ENCODE results near the gene SUSD5.
"Not testable (repeated sequence)": the region's sequence is repeated elsewhere in the genome, so short reads cannot be mapped to it uniquely, and the experiment has no call there.

The SUSD5 gene

DNA sequence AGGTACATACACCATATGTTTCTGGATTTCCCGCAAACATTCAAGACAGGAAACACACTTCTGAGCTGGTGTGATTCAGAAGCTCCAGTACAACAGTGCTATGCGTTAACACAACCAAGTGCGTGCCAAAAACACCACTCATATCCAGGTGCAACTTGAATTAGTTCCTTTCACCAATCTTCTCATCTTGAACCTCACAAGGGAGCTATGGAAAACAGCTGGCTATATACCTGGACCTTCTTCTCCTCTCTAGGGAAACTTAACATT, 31.3 kb downstream of the SUSD5 start:
- no peak for DNase-seq

DNA sequence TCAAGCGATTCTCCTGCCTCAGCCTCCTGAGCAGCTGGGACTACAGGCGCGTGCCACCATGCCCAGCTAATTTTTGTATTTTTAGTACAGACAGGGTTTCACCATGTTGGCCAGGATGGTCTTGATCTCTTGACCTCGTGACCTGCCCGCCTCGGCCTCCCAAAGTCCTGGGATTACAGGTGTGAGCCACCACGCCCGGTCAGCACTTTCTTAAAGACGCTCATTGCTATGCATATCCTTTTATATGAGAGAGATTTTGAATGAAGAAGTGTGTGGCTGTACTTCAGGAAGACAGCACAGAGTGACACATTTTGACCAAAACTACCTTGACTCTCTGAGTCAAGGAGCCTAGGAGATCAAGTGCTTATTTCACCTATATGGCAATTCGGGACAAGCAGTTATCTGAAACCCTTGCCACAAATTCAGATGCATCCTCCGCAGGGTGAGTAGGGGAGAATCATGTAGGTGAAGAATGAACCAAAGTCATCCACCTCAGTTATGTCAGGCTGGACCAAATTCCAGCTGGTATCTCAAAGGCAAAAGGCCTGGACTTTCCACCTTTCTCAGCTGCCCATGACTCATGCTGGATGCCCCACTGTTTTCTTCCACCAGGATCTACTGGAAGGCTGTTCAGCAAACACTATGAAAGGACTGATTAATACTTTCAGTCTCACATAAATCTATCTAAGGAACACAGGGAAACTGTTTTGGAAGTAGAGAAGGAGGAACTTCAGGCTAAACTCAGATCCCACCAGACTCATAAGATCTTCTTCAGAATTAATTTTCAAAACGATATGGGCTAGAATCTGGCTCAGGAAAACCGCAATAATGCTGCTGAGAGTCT, 31.9 kb downstream of the SUSD5 start:
- DNase-seq: no peak

DNA sequence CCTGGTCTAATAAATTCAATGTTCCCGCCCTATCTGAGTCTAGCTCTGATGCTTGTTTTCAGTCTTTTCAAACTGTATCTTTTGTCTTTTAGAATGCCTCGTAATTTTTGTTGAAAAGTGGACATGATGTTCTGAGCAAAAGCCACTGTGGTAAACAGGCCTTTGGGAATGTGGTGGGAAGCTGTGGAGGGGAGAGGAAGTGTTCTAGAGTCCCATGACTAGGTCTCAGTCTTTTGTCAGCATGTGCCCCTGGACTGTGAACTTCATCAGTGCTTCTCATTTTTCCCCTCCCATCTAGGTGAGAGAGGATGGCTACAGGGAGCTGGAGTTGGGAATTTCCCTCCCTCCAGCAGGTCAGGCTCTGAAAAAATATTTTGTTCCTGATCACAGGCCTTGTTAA, 33.7 kb downstream of the SUSD5 start:
- DNase-seq: no peak

DNA sequence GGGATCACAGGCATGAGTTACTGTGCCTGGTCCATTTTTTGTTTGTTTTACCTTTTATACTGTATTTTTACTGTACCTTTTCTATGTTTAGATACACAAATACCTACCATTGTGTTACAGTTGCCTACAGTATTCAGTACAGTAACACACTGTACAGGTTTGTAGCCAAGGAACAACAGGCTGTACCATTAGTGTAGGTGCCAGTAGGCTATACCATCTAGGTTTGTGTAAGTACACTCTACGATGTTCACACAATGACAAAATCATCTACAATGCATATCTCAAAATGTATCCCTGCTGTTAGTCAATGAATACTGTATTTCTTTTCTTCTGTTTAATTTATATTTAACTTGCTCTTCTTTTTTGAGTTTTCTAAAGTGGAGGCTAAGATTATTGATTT, 37.0 kb downstream of the SUSD5 start:
- not testable (repeated sequence) for DNase-seq

DNA sequence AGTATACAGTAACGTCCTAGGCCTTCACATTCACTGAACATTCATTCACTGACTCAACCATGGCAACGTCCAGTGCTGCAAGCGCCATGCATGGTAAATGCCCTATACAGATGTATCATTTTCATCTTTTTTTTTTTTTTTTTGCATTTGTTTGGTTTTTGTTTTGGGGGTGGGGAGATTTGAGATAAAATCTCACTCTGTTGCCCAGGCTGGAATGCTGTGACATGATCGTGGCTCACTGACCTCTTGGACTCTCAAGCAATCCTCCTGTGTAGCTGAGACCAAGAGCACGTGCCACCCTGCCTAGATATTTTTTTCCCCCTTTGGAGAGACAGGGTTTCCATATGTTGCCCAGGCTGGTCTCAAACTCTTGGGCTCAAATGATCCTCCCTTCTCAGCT, 37.4 kb downstream of the SUSD5 start:
- no peak for DNase-seq

DNA sequence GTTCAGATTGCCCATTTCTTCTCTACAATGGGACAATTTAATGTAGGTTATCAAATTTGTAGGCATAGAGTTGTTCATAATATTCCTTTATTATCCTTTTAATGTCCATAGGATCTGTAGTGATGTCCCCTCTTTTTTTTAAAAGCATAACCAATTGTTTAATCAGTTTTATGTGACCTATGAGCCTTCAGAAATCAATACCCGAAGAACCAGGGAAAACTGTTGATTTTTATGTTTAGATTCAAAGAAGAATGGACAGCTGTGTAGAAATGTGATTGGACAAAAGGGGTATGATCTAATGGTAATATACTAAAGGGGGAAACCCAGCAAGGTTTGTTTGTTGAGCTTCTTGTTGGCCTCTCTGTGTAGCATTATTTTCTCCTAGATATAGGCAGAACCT, 39.5 kb downstream of the SUSD5 start:
- DNase-seq: no peak

DNA sequence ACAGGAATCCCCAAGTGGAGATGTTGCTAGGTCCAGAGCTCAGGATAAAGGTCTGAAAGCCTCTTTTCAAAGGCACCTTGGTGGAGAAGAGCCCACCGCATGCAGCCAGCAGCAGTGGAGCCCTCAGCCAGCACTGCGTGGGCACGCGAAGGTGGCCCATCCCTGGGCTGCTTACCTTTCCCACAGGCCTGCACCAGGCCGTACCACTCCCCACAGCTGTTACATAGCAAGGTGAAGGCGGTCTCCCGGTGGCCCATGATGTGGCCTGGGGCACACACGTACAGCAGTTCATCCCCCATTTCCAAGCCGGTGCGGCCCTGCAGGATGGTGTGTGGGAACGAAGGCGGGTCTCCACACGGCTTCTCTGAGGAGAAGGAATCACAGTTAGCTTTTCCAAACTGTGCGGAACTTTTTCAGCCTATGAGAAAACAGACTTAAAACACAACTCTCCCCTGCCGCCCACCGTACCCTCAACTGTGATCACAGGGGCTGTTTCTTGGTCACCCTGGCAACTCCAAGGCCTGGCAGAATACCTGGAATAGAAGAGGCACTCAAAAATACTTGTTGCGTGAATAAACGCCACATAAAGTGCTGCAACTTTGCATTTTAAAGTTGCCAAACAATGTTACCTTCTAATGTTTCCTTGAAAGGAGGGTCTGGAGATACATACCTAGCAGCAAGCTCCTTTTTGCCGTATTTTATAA, 43.7 kb downstream of the SUSD5 start:
- DNase-seq: no peak

DNA sequence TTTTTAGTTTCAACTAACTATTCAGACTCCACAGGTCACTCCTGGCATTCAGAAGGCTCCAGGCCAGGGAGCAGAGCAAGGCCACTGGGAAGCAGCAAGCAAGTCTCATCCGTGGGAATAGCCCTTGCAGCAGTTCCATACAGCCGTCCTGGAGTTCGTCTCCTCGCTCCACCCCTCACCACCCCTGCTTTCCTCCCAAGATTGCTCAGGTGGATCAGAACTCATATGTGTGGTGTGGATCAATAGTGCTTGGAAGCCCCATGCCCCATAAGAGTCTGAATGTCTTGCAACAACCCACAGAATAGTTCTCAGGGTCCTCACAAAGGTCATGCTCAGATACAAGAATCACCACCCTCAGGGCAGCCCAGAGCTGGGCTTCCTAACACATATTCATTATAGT, 44.5 kb downstream of the SUSD5 start:
- no peak for DNase-seq

DNA sequence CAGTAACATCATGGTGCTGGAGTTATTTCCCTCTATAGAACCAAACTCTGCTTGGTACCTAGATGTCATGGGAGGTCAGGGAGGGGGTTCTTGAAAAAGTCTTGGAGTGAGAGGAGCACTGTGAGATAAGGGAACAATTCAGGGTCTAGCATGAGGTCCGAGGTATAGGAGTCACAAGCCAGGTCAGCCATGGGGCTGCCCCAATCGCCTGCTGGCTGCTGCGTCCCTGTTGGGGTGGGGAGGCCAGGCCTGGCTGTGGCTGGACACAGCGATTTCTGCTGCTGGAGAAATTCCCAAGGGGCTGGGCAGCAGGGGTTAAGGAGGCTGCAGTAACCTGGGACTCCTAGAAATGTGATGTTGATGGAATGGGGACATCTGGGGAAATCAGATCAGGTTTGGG, 44.9 kb downstream of the SUSD5 start:
- DNase-seq: no peak

DNA sequence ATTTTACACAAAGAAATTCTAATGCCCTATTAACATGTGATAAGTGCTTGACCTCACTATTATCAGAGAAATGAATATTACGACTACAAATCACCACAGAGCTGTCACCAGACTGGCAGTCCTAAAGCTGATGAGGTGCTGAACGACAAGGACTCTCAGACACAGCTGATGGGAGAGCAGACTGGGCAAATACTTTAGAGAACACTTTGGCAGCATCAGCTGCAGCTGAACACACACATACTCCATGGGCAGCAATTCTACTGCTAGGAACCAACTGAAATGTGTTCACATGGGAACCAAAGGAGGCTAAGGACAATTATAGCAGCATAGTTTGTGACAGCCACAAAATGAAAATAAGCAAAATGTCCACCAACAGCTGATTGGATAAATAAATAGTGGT, 45.5 kb downstream of the SUSD5 start:
- DNase-seq: no peak

DNA sequence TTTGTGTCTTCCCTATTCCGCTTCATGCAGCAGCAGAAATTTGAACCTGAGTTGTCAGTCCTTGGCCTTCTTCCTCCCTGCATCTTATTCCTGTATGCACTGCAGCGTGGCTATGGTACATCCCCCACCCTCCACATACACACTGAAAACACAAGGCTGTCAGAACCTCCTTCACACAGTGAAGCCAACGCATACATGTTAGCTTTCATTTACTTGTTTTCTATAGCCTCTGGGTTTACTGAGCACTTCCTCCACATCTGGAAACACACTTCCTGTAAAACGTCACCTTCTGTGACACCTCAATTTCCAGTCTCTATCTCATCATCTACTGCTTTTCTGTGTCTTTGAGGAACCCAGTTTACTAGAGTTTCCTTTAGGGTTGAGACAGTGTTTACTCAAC, 47.0 kb downstream of the SUSD5 start:
- DNase-seq: no peak

DNA sequence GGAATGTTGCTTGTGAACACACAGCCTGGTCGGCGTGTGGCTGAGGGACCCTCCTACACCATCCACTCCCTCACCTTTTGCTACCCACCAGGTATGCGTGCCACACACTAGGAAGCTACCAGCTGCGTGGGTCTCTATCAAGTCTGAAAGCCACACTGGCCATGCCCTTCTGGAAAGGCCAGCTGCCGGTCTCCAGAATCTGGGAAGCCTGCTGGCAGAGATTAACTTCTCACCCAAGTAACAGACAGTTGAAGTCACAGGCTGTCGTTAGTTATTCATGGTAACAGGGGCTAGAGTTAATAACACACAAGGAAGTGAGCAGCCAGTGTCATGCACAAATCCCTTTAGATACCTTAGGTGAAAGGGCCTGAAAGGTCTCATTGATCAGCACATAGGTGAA, 48.1 kb downstream of the SUSD5 start:
- no peak for DNase-seq

DNA sequence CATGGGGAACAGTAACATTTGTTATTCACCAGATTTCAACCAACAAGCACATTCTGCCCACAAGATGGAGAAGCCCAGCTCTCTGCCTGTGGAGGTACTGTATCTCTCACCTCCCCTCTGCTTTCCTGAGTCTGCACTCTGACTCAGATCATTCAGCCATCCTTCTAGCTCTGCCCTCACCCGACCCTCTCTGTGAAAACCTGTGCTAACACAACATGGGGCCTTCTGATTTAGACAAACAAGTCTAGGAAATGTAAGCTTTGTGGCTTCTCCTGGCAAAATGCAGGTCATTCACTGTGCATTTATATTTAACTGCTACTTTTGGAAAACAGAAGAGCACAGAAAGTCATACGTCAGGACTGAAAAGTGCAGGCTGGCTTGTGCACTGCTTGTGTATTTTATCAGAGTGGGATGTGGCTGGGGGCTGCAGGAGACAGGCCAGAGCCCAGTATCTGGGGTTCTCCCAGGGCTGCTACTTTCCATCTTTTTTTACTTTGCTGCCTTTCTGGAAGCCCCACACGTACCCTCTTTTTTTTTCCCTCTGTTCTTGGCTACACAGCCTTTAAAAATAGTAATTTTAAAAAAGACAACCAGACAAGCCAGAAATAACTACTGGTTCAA, 50.8 kb downstream of the SUSD5 start:
- no peak for DNase-seq

DNA sequence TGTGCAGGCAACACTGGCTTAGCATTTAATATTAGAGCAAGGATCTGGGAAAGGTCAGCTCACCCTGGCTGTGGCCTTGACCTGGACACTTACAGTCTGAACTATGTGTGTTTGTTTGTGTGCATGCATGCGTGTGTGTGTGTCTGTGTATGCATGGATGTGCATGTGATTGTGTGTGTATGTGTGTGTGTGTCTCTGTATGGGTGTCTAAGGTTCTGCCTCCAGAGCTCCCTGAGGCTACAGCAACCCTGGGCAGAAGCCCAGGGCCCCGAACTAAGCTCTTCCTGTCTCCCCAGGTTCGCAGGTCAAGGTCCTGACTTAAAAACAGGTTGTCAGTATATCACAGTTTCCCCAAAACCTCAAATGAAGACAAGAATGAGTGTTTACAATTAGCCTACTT, 51.3 kb downstream of the SUSD5 start:
- no peak for DNase-seq

DNA sequence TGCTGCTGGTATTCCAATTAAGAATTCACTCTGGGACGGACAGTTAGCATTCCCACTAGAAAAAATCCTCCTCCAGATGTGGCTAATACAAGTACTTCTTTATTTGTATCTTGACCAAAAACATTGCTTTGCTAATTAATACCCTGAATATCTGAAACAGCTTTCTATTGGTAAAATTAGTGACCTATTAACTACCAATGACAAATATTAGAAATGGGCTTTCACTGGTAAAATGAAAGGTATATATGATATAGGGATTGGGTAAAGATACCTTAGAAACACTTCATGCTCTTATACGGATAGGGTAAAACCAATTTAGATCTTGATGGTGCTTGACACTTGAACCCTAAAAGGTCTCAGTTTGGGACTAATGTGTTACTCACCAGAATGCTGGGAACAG, 52.5 kb downstream of the SUSD5 start:
- DNase-seq: no peak

DNA sequence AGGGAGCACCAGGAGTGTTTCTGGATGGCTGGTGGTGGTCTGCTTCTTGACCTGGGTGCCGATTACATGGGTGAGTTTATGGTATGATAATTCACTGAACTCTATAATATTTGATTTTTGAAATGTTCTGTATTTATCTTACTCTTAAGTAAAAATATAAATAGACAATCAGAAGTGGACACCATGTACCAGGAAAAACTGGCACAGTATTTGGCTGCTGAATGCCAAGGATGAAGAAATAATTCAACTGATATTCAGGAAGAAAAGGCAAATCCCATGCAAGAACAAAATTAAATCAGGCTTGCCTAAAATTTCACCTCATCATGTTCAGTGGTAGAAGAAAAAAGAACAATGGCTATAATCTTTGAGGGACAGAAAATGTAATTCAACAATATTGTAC, 53.2 kb downstream of the SUSD5 start:
- DNase-seq: no peak

DNA sequence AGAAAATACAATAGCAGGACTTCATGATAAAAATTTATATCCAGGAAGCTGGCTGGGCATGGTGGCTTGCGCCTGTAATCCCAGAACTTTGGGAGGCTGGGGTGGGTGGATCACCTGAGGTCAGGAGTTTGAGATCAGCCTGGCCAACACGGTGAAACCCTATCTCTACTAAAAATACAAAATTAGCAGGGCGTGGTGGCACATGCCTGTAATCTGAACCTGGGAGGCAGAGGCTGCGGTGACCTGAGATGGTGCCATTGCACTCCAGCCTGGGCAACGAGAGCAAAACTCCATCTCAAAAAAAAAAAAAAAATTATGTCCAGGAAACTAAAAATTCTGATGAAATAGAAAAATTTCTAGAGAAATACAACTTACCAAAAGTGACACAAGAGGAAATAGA, 56.0 kb downstream of the SUSD5 start:
- DNase-seq: not testable (repeated sequence)

DNA sequence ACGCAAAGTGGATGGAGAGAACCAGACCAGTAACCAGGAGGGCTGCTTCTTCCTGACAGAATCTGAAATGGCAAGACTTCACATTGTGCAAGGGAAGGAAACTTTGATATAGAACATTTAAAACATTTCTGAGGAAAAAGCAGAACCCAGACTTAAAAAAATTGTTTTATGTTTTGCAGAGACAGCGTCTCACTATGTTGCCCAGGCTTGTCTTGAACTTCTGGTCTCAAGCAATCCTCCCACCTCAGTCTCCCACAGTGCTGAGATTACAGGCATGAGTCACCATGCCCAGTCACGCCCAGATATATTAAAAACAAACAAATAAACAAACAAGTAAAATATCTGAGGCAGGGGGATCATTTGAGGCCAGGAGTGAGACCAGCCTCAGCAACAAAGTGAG, 58.6 kb downstream of the SUSD5 start:
- DNase-seq: no peak

DNA sequence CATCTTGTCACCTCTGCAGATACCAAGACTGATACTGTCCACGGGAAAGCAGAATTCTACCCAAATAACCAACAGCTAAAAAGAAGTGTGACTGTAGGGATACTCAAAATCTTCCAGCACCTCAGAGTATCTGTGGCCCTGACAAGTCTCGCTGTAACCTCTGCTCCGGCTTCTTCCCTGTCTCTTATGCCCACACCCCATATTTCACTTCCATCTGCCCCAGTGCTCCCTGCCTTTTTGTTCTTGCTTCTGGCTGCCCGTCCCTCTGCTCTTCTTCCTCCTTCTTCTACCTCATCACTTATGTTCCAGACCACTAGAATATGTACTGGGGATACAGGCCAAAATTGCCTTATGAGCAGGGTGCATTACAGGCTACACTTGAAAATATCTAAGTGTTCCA, 59.4 kb downstream of the SUSD5 start:
- no peak for DNase-seq

DNA sequence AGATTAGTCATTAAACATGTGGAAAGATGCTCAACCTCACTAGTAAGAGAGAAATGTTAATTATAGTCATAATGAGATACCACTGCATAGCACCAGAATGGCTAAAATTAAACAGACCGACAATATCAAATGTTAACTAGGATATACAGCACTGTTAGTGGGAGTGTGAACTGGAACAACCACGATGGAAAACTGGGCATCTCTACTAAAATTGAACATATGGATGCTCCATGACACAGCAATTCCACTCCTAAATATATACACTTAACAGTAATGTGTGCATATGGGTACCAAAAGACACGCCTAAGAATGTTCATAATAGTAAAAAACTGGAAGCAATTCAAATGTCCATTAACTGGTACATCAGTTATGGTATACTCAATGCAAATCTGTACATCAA, 63.3 kb downstream of the SUSD5 start:
- no peak for DNase-seq

DNA sequence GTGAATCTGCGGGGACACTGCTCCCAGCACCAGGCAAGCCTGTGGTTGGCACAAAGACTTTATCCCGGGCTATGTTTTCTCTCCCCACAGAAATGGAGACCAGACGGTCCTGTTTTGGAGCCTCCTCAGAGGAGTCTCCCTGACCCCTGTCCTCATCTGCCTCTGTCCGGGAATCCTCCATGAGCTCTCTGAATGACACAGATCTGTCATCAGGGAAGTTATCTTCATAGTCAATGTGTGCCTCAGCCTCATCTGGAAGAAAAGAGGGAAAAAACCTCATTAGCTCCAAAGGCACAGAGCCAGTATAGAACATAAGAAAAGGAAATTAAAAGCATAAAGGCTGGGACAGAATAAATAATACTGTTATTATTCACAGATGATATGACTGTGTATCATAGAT, 64.8 kb downstream of the SUSD5 start:
- DNase-seq: no peak

DNA sequence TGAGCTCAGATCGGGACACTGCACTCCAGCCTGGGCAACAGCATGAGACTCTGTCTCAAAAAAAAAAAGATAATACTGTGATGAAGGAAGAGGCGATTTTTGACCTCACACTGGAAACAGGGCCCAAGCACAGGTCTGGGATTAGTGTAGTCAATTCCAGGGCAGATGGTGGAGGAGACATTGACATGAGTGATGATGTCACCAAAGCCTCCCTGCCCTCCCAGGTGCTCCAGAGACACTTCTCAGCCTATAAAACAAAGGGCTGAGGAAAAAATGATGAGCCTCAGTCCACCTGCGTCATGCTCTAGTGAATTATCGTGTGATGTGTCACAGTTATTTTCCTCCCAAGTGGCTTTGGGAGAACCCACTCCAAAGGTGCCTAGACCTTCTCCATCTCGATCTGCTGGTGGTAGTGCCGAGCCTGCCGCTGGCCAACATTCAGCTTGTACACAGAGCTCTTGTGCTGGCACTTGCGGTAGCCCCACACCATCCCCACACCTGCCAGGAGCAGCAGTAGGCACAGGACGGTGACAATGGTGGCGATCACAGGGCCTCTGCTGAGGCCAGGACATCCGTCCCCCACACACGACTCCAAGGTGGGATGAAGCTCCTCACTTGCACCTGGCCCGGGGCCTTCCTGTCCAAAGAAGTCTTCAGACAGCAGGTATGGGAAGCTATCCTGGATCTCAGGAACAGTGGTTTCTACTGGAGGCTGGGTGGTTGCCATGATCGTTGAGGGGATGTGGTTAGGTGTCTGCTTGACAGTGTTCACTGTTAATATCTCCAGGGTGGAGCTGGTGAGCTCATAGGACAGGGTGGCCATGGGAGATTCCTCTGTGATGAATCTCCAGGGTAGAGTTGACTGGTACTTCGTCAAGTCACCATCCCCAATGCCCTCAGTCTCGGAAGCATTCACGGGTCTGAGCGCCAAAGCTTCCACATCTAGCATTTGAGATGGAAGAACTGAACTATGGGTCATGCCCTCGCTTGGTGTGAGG, 65.9 kb downstream of the SUSD5 start:
- no peak for DNase-seq

DNA sequence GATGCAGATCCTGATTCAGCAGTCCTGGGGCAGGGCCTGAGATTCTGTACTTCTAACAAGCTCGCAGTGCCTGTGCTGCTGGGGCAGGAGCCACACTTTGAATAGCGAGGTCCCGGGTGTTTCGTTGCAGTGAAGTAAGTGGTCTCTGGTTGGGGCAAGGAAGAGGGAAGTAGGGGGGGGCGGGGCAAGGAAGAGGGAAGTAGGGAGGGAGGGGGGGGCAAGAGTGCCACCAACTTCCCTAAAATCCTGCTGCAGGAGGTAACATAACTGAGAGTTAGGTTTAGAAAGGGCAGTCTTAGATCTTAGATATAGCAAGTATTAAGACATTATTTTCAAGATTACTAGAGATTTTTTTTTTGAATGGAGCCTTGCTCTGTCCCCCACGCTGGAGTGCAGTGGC, 69.3 kb downstream of the SUSD5 start:
- DNase-seq: no peak
